Stimulated activated CD4-positive, alpha-beta T cell treated with anti-CD3 and anti-CD28 coated beads, TNF-alpha, amount 100 ng/mL, for 48 hours (primary cell): ENCODE results near the gene CCR4.
"Not testable (repeated sequence)": the region's sequence is repeated elsewhere in the genome, so short reads cannot be mapped to it uniquely, and the experiment has no call there.

Experiments
- DNase-seq, 3 donors: peaks; one replicate each; pipeline ENCODE4 v3.0.0-alpha.2; 2020; ENCODE audit warnings: low read depth in 3 of 3

Gene CCR4

GRCh38 chr3:32983124-32983523 lies 31.7 kb downstream of the CCR4 start:
- no peak for DNase-seq

- DNase-seq, result not testable (repeated sequence)
Measured at GRCh38 chr3:32984918-32985317, 33.5 kb downstream of the CCR4 start.

- no peak for DNase-seq
Measured at GRCh38 chr3:32989171-32989570, 37.7 kb downstream of the CCR4 start.

- DNase-seq, result no peak
Measured at GRCh38 chr3:32990116-32990515, 38.7 kb downstream of the CCR4 start.

- DNase-seq, result no peak
Measured at GRCh38 chr3:32991781-32992180, 40.3 kb downstream of the CCR4 start.

- DNase-seq, result no peak
Measured at GRCh38 chr3:32992310-32992686, 40.9 kb downstream of the CCR4 start.

- no peak for DNase-seq
Measured at GRCh38 chr3:32994045-32994444, 42.6 kb downstream of the CCR4 start.

GRCh38 chr3:32995098-32995497 lies 43.7 kb downstream of the CCR4 start:
- DNase-seq, result no peak

GRCh38 chr3:32996048-32996754 lies 44.8 kb downstream of the CCR4 start:
- DNase-seq, result no peak

- DNase-seq, result no peak
Measured at GRCh38 chr3:32996755-32997091, 45.3 kb downstream of the CCR4 start.

- DNase-seq, result no peak
Measured at GRCh38 chr3:32998631-32999451, 47.4 kb downstream of the CCR4 start.

- DNase-seq, result no peak
Measured at GRCh38 chr3:33000691-33001385, 49.4 kb downstream of the CCR4 start.

GRCh38 chr3:33001889-33002288 lies 50.4 kb downstream of the CCR4 start:
- DNase-seq, result no peak

- DNase-seq, result no peak
Measured at GRCh38 chr3:33003308-33003707, 51.9 kb downstream of the CCR4 start.

GRCh38 chr3:33004205-33004604 lies 52.8 kb downstream of the CCR4 start:
- no peak for DNase-seq

GRCh38 chr3:33004961-33005360 lies 53.5 kb downstream of the CCR4 start:
- DNase-seq, result no peak
